GM12872 (cell line): ENCODE measurements around the gene LZTFL1.

Experiments used
- TF ChIP-seq, protein P1 (sequence below): IDR thresholded peaks from 3 replicates; pipeline ENCODE4 v1.5.1; 2011; ENCODE audit warnings: low read depth, mild to moderate bottlenecking, low read length, moderate library complexity; ENCODE audit not compliant: insufficient read depth

LZTFL1 gene, protein sequence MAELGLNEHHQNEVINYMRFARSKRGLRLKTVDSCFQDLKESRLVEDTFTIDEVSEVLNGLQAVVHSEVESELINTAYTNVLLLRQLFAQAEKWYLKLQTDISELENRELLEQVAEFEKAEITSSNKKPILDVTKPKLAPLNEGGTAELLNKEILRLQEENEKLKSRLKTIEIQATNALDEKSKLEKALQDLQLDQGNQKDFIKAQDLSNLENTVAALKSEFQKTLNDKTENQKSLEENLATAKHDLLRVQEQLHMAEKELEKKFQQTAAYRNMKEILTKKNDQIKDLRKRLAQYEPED

DNA sequence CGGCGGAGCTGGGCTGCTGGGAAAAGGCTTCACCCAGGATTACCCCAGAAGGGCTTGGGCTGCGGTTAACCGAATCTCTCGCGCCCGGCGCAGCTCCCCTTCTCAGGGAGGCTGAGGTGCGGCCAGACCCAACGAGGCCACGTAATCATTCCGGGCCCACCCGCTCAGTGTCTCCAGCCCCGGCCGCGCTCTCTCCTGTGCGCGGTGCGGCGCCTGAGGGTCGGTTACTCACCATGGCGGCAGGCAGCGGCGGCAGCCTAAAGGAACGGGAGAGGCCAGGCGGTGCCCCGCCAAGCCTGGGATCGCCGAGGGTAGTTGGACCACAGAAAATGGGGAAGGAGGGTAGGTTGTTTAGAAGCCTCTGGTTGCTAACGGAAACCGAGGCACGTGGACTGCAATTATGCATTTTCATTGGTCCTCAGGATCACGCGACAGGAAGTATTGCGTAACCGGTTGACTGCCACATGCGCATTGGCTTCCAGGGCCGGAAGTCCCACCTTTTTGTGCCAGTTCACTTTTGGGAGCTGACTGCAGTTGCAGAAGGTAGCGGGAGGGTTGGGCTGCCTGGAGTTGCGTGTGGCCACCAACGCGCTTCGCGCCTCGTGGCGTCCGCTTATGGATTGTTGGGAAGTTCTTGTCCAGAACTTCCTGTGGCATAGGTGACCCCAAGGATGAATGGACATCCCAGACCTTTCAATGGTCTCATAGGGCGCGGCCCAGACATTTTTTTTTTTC, at the start of gene LZTFL1:
Gene LZTFL1, minus strand, starts transcription at position 363 of the 735 bp plus-strand sequence. Its CDS starts 128 bp downstream, at position 235.
- TF ChIP-seq, protein P1, sequence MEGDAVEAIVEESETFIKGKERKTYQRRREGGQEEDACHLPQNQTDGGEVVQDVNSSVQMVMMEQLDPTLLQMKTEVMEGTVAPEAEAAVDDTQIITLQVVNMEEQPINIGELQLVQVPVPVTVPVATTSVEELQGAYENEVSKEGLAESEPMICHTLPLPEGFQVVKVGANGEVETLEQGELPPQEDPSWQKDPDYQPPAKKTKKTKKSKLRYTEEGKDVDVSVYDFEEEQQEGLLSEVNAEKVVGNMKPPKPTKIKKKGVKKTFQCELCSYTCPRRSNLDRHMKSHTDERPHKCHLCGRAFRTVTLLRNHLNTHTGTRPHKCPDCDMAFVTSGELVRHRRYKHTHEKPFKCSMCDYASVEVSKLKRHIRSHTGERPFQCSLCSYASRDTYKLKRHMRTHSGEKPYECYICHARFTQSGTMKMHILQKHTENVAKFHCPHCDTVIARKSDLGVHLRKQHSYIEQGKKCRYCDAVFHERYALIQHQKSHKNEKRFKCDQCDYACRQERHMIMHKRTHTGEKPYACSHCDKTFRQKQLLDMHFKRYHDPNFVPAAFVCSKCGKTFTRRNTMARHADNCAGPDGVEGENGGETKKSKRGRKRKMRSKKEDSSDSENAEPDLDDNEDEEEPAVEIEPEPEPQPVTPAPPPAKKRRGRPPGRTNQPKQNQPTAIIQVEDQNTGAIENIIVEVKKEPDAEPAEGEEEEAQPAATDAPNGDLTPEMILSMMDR: no peak

DNA sequence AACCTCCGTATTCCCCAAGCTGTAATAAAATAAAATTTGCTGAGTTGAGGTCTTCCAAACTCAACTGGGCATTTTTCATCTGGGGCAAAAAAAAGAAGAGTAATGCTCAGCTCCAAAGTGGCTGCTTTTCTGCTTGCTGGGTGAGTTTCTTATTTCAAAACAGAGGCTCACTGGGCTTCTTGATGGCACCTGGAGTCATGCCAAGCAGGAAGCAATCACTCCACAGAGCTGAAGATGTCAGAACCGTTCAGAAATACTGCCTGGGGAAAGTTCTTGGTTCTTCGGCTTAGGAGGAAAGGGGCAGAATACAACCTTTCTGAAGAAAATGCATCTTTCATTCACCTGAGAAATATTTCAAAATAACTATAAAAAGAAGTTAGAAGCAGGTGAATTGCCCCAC, 48.5 kb upstream of the LZTFL1 start:
- TF ChIP-seq, protein P1: no peak

DNA sequence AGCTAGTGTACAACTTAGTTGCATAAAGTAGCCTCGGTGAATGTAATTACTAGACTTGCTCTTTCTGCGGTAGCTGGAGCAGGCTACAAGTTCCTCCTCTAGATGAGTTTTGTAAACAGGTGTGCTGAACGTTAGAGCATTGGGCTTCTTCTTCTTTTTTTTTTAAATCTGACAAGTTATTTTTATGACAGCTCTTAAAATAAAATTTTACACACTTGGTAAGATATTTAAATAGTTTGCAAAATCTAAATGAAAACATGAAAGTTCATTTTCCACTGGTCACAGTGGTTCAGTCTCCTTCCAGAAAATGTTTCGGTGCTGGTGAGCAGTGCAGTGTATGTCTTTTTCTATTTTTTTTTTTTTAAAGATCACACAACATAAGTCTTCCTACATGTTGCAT, 47.4 kb upstream of the LZTFL1 start:
- TF ChIP-seq, protein P1: no peak

DNA sequence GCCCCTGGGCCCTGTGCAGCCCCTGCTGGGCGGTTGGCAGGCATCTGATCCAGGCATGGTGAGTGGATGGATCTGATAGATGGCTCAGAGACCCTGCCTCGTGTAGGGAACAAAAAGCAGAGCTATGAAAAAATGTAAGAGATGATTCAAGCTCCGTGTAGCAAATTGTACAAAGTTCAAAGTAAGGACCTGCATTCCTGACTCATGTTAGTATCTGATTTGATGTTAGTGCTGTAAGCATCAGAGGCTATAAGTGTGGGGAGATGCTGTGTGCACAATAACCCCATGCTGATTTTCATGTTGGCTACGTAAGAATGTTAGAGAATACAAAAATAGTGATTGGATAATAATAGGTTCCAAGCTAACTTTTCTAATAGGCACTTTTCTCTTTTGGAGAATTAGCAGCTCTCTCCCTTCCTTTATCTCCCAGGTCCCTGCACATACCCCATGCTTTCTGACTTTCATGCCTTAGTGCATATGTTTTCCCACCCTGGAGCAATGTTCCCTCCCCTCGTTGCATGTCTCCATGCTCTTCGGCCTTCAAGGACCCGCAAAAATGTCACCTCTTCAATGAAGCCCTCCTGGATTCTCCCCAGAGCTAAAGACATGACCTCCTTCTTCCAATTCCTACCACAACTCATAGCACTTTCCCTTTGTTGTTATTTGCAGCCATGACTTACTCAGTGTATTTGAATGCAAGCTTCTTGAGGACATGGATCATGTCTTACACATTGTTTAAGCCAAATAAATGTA, 46.0 kb upstream of the LZTFL1 start:
- TF ChIP-seq, protein P1: no peak

DNA sequence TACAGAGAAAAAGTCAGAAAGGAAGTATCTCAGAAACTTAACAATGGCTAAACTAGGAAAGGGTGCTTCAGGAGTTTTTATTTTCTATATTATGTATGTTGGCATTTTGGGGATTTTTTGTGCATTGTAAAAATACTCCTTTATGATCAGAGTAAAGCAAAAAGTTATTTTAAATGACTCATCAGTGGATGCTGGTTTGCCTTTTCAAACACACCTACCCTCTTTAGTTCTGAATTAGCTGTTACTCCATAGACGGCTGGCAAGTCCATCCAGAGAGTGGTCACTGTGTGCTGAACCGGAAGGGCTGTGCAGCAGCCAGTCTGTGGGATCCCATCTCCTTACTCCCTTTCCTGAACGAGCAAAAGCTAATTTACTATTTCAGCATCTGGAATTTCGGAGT, 45.4 kb upstream of the LZTFL1 start:
- TF ChIP-seq, protein P1: no peak

DNA sequence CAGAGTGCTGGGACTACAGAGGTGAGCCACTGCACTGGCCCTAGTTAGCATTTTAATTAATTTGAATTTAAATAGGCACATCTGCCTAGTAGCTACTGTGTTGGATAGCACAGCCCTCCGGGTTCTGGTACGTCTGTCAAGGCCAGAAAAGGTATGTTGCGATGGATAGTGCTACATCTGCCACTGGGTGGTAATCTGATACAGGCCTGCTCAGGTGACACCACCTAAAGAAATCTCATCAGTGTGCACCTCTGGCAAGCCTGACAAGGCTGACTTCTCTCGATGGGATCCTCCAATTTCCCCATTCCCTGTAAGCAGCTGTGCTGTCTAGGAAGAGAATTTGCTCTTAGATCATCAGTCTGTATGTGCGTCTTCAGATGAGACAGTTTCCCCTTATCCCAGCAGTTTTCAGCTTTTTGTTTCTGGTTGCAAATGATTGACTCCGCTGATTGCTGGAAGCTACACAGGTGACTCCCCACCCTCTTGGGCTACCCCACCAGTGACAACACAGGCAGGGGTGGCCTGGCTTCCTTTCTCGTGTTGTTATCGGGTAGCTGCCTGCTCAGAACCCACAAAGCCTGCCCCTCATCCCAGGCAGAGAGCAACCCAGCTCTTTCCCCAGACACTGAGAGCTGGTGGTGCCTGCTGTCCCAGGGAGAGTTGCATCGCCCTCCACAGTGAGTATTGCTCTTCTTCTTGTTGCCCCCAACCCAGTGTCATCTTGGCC, 44.2 kb upstream of the LZTFL1 start, which contains the start of gene CCR9:
Gene CCR9, plus strand, starts transcription at position 565 of the 727 bp plus-strand sequence. CDS start 8,391 bp downstream, outside the sequence.
- TF ChIP-seq, protein P1: no peak
